CD14-positive monocyte (primary cell): ENCODE measurements around the gene LMO7. TPM values are rescaled to one million over a fixed set of nuclear protein-coding genes. Genes with fewer than 3 reads are reported as not detected.

Experiments
- DNase-seq, 3 donors: peaks; one replicate each; pipeline ENCODE4 v3.0.0-alpha.2; 2011 to 2022
- H2AFZ ChIP-seq: 2 replicates; pipeline ENCODE4 v1.6.0; 2012; ENCODE audit warnings: mild to moderate bottlenecking, low read depth, low read length, inconsistent platforms; ENCODE audit not compliant: insufficient read depth, poor library complexity, severe bottlenecking
- H3K27ac ChIP-seq, 2 donors: 1 replicate in 1 of 2; 2 replicates in 1 of 2; pipeline ENCODE4 v1.5.1; 2012 to 2013; ENCODE audit warnings: low read length in 2 of 2, control low read depth in 1 of 2, inconsistent platforms in 1 of 2, low read depth in 1 of 2, mild to moderate bottlenecking in 1 of 2
- H3K27me3 ChIP-seq, 2 donors: one replicate each; pipeline versions ENCODE4 v1.6.0 to v1.6.1; 2011 to 2013; ENCODE audit warnings: low read length in 2 of 2; ENCODE audit not compliant: control insufficient read depth in 2 of 2, insufficient read depth in 2 of 2
- H3K36me3 ChIP-seq, 2 donors: replicated peaks in 1 of 2; 1 replicate in 1 of 2; 2 replicates in 1 of 2; pipeline versions ENCODE4 v1.5.1 to v1.6.1; 2012 to 2013; ENCODE audit warnings: low read length in 2 of 2, control low read depth in 1 of 2, inconsistent platforms in 1 of 2, mild to moderate bottlenecking in 1 of 2; ENCODE audit not compliant: insufficient read depth in 2 of 2, control insufficient read depth in 1 of 2
- H3K4me1 ChIP-seq, 2 donors: 1 replicate in 1 of 2; 2 replicates in 1 of 2; pipeline versions ENCODE4 v1.5.1 to v1.6.1; 2012 to 2013; ENCODE audit warnings: low read length in 2 of 2, control low read depth in 1 of 2, inconsistent platforms in 1 of 2, mild to moderate bottlenecking in 1 of 2, moderate library complexity in 1 of 2; ENCODE audit not compliant: insufficient read depth in 2 of 2, control insufficient read depth in 1 of 2
- H3K4me2 ChIP-seq: replicated peaks from 2 replicates; pipeline ENCODE3; 2012; ENCODE audit warnings: low read length, moderate library complexity, mild to moderate bottlenecking; ENCODE audit not compliant: poor library complexity, severe bottlenecking; ENCODE audit errors: extremely low read depth
- H3K4me3 ChIP-seq, 3 experiments: fragments of 200-600 bp in 1 of 3; sonication (generic) in 1 of 3; replicated peaks in 1 of 3; 1 replicate in 2 of 3; 2 replicates in 1 of 3; pipeline ENCODE4 v1.5.1; 2011 to 2013; ENCODE audit warnings: low read length in 3 of 3, mild to moderate bottlenecking in 3 of 3, control low read depth in 2 of 3, low read depth in 2 of 3, inconsistent platforms in 1 of 3, moderate library complexity in 1 of 3
- H3K79me2 ChIP-seq: 2 replicates; pipeline ENCODE4 v1.6.0; 2012; ENCODE audit warnings: mild to moderate bottlenecking, control low read depth, inconsistent platforms, low read length, moderate library complexity; ENCODE audit not compliant: insufficient read depth
- H3K9ac ChIP-seq: 2 replicates; pipeline ENCODE4 v1.6.0; 2017; ENCODE audit warnings: low read length, mild to moderate bottlenecking; ENCODE audit not compliant: insufficient read depth, poor library complexity, severe bottlenecking
- H3K9me3 ChIP-seq, 2 donors: replicated peaks in 1 of 2; 1 replicate in 1 of 2; 2 replicates in 1 of 2; pipeline versions ENCODE4 v1.5.1 to v1.6.1; 2012 to 2013; ENCODE audit warnings: low read length in 2 of 2, control low read depth in 1 of 2; ENCODE audit not compliant: control insufficient read depth in 1 of 2, insufficient read depth in 1 of 2
- H4K20me1 ChIP-seq: 2 replicates; pipeline ENCODE4 v1.6.0; 2012; ENCODE audit warnings: mild to moderate bottlenecking, low read length, control low read depth, moderate library complexity; ENCODE audit not compliant: insufficient read depth
- H3K27ac Mint-ChIP-seq, 7 donors: one replicate each; pipeline ENCODE4 v1.8.0; 2020; ENCODE audit warnings: mild to moderate bottlenecking in 7 of 7, mixed read lengths in 7 of 7, moderate library complexity in 6 of 7, inconsistent platforms in 2 of 7
- H3K27me3 Mint-ChIP-seq, 3 donors: one replicate each; pipeline ENCODE4 v1.8.0; 2021 to 2022; ENCODE audit warnings: low read depth in 3 of 3, mild to moderate bottlenecking in 3 of 3, mixed read lengths in 3 of 3, moderate library complexity in 3 of 3, inconsistent platforms in 1 of 3
- H3K36me3 Mint-ChIP-seq, 2 donors: one replicate each; pipeline ENCODE4 v1.8.0; 2020; ENCODE audit warnings: mixed read lengths in 2 of 2, inconsistent platforms in 1 of 2, mild to moderate bottlenecking in 1 of 2
- H3K4me1 Mint-ChIP-seq: one replicate; pipeline ENCODE4 v1.8.0; 2020; ENCODE audit warnings: mild to moderate bottlenecking, mixed read lengths
- H3K4me3 Mint-ChIP-seq, 2 donors: one replicate each; pipeline ENCODE4 v1.8.0; 2020; ENCODE audit warnings: mild to moderate bottlenecking in 2 of 2, mixed read lengths in 2 of 2, moderate library complexity in 1 of 2
- H3K9me3 Mint-ChIP-seq, 7 donors: one replicate each; pipeline ENCODE4 v1.8.0; 2020 to 2022; ENCODE audit warnings: mixed read lengths in 7 of 7, mild to moderate bottlenecking in 6 of 7, moderate library complexity in 6 of 7, inconsistent platforms in 2 of 7
- WGBS: methylation state at CpG from one replicate; pipeline ENCODE4 v1.1.5; 2013; ENCODE audit warnings: missing lambda C conversion rate; ENCODE audit not compliant: insufficient coverage; 5-methylcytosine and 5-hydroxymethylcytosine counted together
- intact Hi-C, 2 donors: fragments of 100-400 bp; cut with micrococcal nuclease; formaldehyde crosslinking; loops; one replicate each; pipeline versions ENCODE4 v1.15.0 to v1.15.1; 2023
- polyA plus RNA-seq, 3 donors: library from polyadenylated mRNA; depleted of rRNA in 1 of 3; unstranded in 2 of 3; stranded (reverse) in 1 of 3; fragments of 300-500 nt in 2 of 3; fragments of >200 nt in 1 of 3; fragmentation: Illumina TruSeq in 2 of 3; gene quantifications; 1 replicate in 2 of 3; 2 replicates in 1 of 3; pipeline ENCODE4 v1.2.3, GENCODE V29; 2012 to 2021
- TF ChIP-seq, protein P1 (sequence below): fragments of 200-600 bp; IDR thresholded peaks from one replicate; pipeline ENCODE4 v1.8.0; 2022; ENCODE audit warnings: antibody characterized with exemption, mild to moderate bottlenecking

The LMO7 gene
- polyA plus RNA-seq, 3 donors: 0.79 to 1.6 (median 0.90) TPM

GRCh38 chr13:75843074-75843473 is 206.9 kb downstream of the LMO7 start:
- intact Hi-C loops: no loop called here
- Histone ChIP-seq H3K4me2 (no peak overlapping the region), H3K9ac (no peak overlapping the region), H3K27me3 (no peaks in the 10 kb centered on the region), H3K27ac (no peak overlapping the region), H3K79me2 (no peaks in the 10 kb centered on the region), H3K4me1 (peaks cover 0 to 3% of the 10 kb centered on the region in 2 donors), H2AFZ (no peak overlapping the region), H3K9me3 (no peaks in the 10 kb centered on the region), H3K36me3 (no peaks in the 10 kb centered on the region), H3K4me3 (no peak overlapping the region), H4K20me1 (no peaks in the 10 kb centered on the region)
- Mint-ChIP-seq H3K4me3 (no peak overlapping the region), H3K27me3 (no peaks in the 10 kb centered on the region), H3K27ac (no peak overlapping the region), H3K9me3 (peaks cover 0 to 12% (median 2%) of the 10 kb centered on the region in 7 donors), H3K4me1 (peaks cover 6% of the 10 kb centered on the region), H3K36me3 (peaks cover 8 to 10% of the 10 kb centered on the region in 2 donors)
- 70% methylated on average over 3 of the region's 6 CpGs for WGBS
- no peak for DNase-seq
- TF ChIP-seq, protein P1, sequence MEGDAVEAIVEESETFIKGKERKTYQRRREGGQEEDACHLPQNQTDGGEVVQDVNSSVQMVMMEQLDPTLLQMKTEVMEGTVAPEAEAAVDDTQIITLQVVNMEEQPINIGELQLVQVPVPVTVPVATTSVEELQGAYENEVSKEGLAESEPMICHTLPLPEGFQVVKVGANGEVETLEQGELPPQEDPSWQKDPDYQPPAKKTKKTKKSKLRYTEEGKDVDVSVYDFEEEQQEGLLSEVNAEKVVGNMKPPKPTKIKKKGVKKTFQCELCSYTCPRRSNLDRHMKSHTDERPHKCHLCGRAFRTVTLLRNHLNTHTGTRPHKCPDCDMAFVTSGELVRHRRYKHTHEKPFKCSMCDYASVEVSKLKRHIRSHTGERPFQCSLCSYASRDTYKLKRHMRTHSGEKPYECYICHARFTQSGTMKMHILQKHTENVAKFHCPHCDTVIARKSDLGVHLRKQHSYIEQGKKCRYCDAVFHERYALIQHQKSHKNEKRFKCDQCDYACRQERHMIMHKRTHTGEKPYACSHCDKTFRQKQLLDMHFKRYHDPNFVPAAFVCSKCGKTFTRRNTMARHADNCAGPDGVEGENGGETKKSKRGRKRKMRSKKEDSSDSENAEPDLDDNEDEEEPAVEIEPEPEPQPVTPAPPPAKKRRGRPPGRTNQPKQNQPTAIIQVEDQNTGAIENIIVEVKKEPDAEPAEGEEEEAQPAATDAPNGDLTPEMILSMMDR: no peak

DNA sequence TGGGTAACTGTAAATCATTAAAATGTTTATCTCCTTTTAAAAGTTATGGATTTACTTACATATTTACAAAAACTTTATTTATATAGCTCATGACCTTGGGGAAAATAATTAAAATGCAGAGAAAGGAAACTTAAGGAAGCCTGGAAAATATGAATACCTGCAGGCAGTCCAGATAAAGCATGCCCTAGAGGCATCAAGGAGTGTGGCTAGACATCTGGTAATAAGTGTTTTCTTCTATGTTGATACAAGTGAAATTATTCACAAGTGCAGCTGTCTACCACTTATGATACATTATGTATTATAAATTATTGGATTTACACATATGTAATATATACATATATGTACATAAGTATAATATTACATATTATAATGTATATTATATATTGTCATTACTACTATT is 207.9 kb downstream of the LMO7 start:
- H3K36me3 ChIP-seq: no peaks in the 10 kb centered on the region
- no peaks in the 10 kb centered on the region for H3K79me2 ChIP-seq
- DNase-seq: no peak
- Mint-ChIP-seq H3K27me3 (no peaks in the 10 kb centered on the region), H3K36me3 (peaks cover 8 to 10% of the 10 kb centered on the region in 2 donors), H3K9me3 (peaks cover 0 to 12% (median 2%) of the 10 kb centered on the region in 7 donors), H3K27ac (no peak overlapping the region), H3K4me1 (peaks cover 2% of the 10 kb centered on the region), H3K4me3 (no peak overlapping the region)
- H3K27ac ChIP-seq: no peak overlapping the region
- TF ChIP-seq, protein P1: no peak
- H4K20me1 ChIP-seq: no peaks in the 10 kb centered on the region
- no peak overlapping the region for H3K4me2 ChIP-seq
- no peaks in the 10 kb centered on the region for H3K9me3 ChIP-seq
- H2AFZ ChIP-seq: no peak overlapping the region
- H3K27me3 ChIP-seq: no peaks in the 10 kb centered on the region
- no peak overlapping the region for H3K9ac ChIP-seq
- no peaks in the 10 kb centered on the region for H3K4me1 ChIP-seq
- intact Hi-C loops: no loop called here
- H3K4me3 ChIP-seq: no peak overlapping the region
